Osteocyte (in vitro differentiated cells): ENCODE measurements around the gene GSE1. TPM values are rescaled to one million over a fixed set of nuclear protein-coding genes. Genes with fewer than 3 reads are reported as not detected.

ENCODE experiments used
- DNase-seq: peaks from one replicate; pipeline ENCODE4 v3.0.0; 2021; ENCODE audit warnings: mixed read lengths; ENCODE audit not compliant: unreplicated experiment; ENCODE audit errors: extremely low spot score
- H3K27ac Mint-ChIP-seq: one replicate; pipeline ENCODE4 v1.8.0; 2021; ENCODE audit warnings: mild to moderate bottlenecking, mixed read lengths; ENCODE audit not compliant: unreplicated experiment
- H3K27me3 Mint-ChIP-seq: one replicate; pipeline ENCODE4 v1.8.0; 2021; ENCODE audit warnings: mixed read lengths; ENCODE audit not compliant: unreplicated experiment
- H3K36me3 Mint-ChIP-seq: one replicate; pipeline ENCODE4 v1.8.0; 2021; ENCODE audit warnings: mixed read lengths; ENCODE audit not compliant: unreplicated experiment
- H3K4me1 Mint-ChIP-seq: one replicate; pipeline ENCODE4 v1.8.0; 2021; ENCODE audit warnings: mixed read lengths; ENCODE audit not compliant: unreplicated experiment
- H3K4me3 Mint-ChIP-seq: one replicate; pipeline ENCODE4 v1.8.0; 2021; ENCODE audit warnings: mild to moderate bottlenecking, moderate library complexity, mixed read lengths; ENCODE audit not compliant: unreplicated experiment
- H3K9me3 Mint-ChIP-seq: one replicate; pipeline ENCODE4 v1.8.0; 2021; ENCODE audit warnings: mixed read lengths; ENCODE audit not compliant: unreplicated experiment
- CTCF ChIP-seq: fragments of 200-600 bp; sonication (generic); IDR thresholded peaks from 2 replicates; pipeline ENCODE4 v1.5.0; 2021; ENCODE audit warnings: antibody characterized with exemption, mild to moderate bottlenecking, moderate library complexity
- total RNA-seq: library from RNA; stranded (reverse); gene quantifications from 2 replicates; pipeline ENCODE4 v1.2.1, GENCODE V29; 2021

Gene GSE1
- total RNA-seq, 1 donor from 2014 or later: 64.1 TPM

- Mint-ChIP-seq H3K9me3 (no peaks in the 10 kb centered on the region), H3K36me3 (peaks cover 4% of the 10 kb centered on the region), H3K27me3 (no peaks in the 10 kb centered on the region), H3K27ac (no peak overlapping the region), H3K4me1 (no peaks in the 10 kb centered on the region), H3K4me3 (no peak overlapping the region)
- TF ChIP-seq CTCF: no peak
- DNase-seq: no peak
Observed at GRCh38 chr16:85631802-85632393, 18.8 kb downstream of the GSE1 start.

GRCh38 chr16:85632709-85633437, 19.8 kb downstream of the GSE1 start:
- Mint-ChIP-seq H3K4me3 (no peak overlapping the region), H3K27ac (no peak overlapping the region), H3K4me1 (no peaks in the 10 kb centered on the region), H3K9me3 (no peaks in the 10 kb centered on the region), H3K36me3 (peaks cover 4% of the 10 kb centered on the region), H3K27me3 (no peaks in the 10 kb centered on the region)
- no peak for DNase-seq
- TF ChIP-seq CTCF: no peak

- Mint-ChIP-seq H3K36me3 (peaks cover 4% of the 10 kb centered on the region), H3K4me1 (no peaks in the 10 kb centered on the region), H3K4me3 (no peak overlapping the region), H3K27me3 (no peaks in the 10 kb centered on the region), H3K9me3 (no peaks in the 10 kb centered on the region), H3K27ac (no peak overlapping the region)
- no peak for DNase-seq
- no peak for TF ChIP-seq CTCF
Observed at GRCh38 chr16:85633438-85633743, 20.3 kb downstream of the GSE1 start.

- Mint-ChIP-seq H3K4me3 (no peak overlapping the region), H3K27ac (no peak overlapping the region), H3K27me3 (no peaks in the 10 kb centered on the region), H3K36me3 (peaks cover 4% of the 10 kb centered on the region), H3K9me3 (no peaks in the 10 kb centered on the region), H3K4me1 (no peaks in the 10 kb centered on the region)
- DNase-seq: no peak
- TF ChIP-seq CTCF: no peak
Observed at GRCh38 chr16:85633888-85634287, 20.8 kb downstream of the GSE1 start.

GRCh38 chr16:85634747-85635544, 21.8 kb downstream of the GSE1 start:
- Mint-ChIP-seq H3K27ac (no peak overlapping the region), H3K27me3 (no peaks in the 10 kb centered on the region), H3K4me3 (no peak overlapping the region), H3K4me1 (no peaks in the 10 kb centered on the region), H3K9me3 (no peaks in the 10 kb centered on the region), H3K36me3 (no peaks in the 10 kb centered on the region)
- DNase-seq: no peak
- peak; percentile 9 for TF ChIP-seq CTCF
